ENCODE measurements around the gene ZNF3. TPM values are rescaled to one million over a fixed set of nuclear protein-coding genes. Genes with fewer than 3 reads are reported as not detected.

Gene ZNF3
- total and polyA plus RNA-seq, 11 donors, result 11.2 to 21.2 (median 14.3) TPM

- WGBS, 4 donors, result 66 to 75% (median 72%) methylated on average over 4 of the region's 4 CpGs
- no peak for ATAC-seq
- peaks cover 0 to 4% (median 0%) of the 10 kb centered on the region in 9 donors for H3K36me3 ChIP-seq
- H3K4me1 ChIP-seq, result peaks cover 0 to 45% (median 27%) of the 10 kb centered on the region in 12 donors
- H3K4me3 ChIP-seq, result no peak overlapping the region
- intact Hi-C loops (cut with DNase I), result loop anchor here in 8 of 10 donors (5.0 kb wide), 5 partner anchors 32 to 212 kb away; partner anchors contain the start of genes AZGP1 (in 1 of the 8) and COPS6 (in 1 of the 8)
- peak in 2 of 5 donors; percentile 5 to 12 for DNase-seq
- H3K27ac ChIP-seq, result peak overlapping the region in 1 of 12 donors; percentile 27
- no peaks in the 10 kb centered on the region for H3K9me3 ChIP-seq
- TF ChIP-seq POLR2A (IDR thresholded peaks at IDR 0.05) (no peak), CTCF (IDR thresholded peaks at IDR 0.05) (no peak)
- no peaks in the 10 kb centered on the region for H3K27me3 ChIP-seq
These were observed 43.0 kb upstream of the ZNF3 start for GRCh38 chr7:100124301-100125230.

- ATAC-seq, result no peak
These were observed 41.0 kb upstream of the ZNF3 start for GRCh38 chr7:100122568-100122967.

GRCh38 chr7:100122067-100122466 is 40.5 kb upstream of the ZNF3 start:
- H3K27me3 ChIP-seq, result no peaks in the 10 kb centered on the region
- no peak overlapping the region for H3K4me3 ChIP-seq
- no peak for TF ChIP-seq CTCF (IDR thresholded peaks at IDR 0.05)
- no peak for TF ChIP-seq POLR2A (IDR thresholded peaks at IDR 0.05)
- H3K9me3 ChIP-seq, result no peaks in the 10 kb centered on the region
- peaks cover 0 to 4% (median 0%) of the 10 kb centered on the region in 9 donors for H3K36me3 ChIP-seq
- WGBS, 4 donors, result 74 to 78% (median 75%) methylated on average over 13 of the region's 13 CpGs
- no peak for ATAC-seq
- intact Hi-C loops (cut with DNase I), result no loop called here
- peaks cover 0 to 42% (median 26%) of the 10 kb centered on the region in 12 donors for H3K4me1 ChIP-seq
- H3K27ac ChIP-seq, result no peak overlapping the region
- DNase-seq, result peak in 1 of 5 donors; percentile 13

More at GRCh38 chr7:100122568-100122967, 41.0 kb upstream of the ZNF3 start:
- H3K27me3 ChIP-seq, result no peaks in the 10 kb centered on the region
- no peak overlapping the region for H3K27ac ChIP-seq
- intact Hi-C loops (cut with DNase I), result no loop called here
- 88 to 100% (median 93%) methylated on average over 1 of the region's 1 CpG for WGBS, 4 donors
- H3K36me3 ChIP-seq, result peaks cover 0 to 4% (median 0%) of the 10 kb centered on the region in 9 donors
- TF ChIP-seq POLR2A (IDR thresholded peaks at IDR 0.05) (no peak), CTCF (IDR thresholded peaks at IDR 0.05) (no peak)
- no peaks in the 10 kb centered on the region for H3K9me3 ChIP-seq
- H3K4me1 ChIP-seq, result peaks cover 0 to 42% (median 27%) of the 10 kb centered on the region in 12 donors
- no peak overlapping the region for H3K4me3 ChIP-seq
- peak in 1 of 5 donors; percentile 16 for DNase-seq

- no peak for TF ChIP-seq POLR2A (IDR thresholded peaks at IDR 0.05)
- H3K4me3 ChIP-seq, result peak overlapping the region in 8 of 12 donors; percentile 62 to 89 (median 80)
- H3K27me3 ChIP-seq, result no peaks in the 10 kb centered on the region
- no peak for DNase-seq
- intact Hi-C loops (cut with DNase I), result no loop called here
- H3K4me1 ChIP-seq, result peaks cover 0 to 35% (median 18%) of the 10 kb centered on the region in 12 donors
- peaks cover 0 to 4% (median 0%) of the 10 kb centered on the region in 9 donors for H3K36me3 ChIP-seq
- peak overlapping the region in 6 of 12 donors; percentile 85 to 98 (median 88) for H3K27ac ChIP-seq
- H3K9me3 ChIP-seq, result no peaks in the 10 kb centered on the region
- ATAC-seq, result no peak
- 27 to 36% (median 32%) methylated on average over 1 of the region's 1 CpG for WGBS, 4 donors
These were observed 39.2 kb upstream of the ZNF3 start for GRCh38 chr7:100120733-100121036.
